ENCODE results near the gene GLO1. TPM values are rescaled to one million over a fixed set of nuclear protein-coding genes. Genes with fewer than 3 reads are reported as not detected.

The GLO1 gene
- total RNA-seq, 1 donor from 2014 or later = 51.6 TPM

GRCh38 chr6:38723783-38724182, 20.8 kb upstream of the GLO1 start:
- DNase-seq = no peak
- no peaks in the 10 kb centered on the region for H3K9me3 Mint-ChIP-seq (ENCODE audit: unreplicated experiment)
- H3K4me3 Mint-ChIP-seq (ENCODE audit: unreplicated experiment) = no peak overlapping the region
- H3K4me1 Mint-ChIP-seq (ENCODE audit: low read depth, unreplicated experiment) = no peaks in the 10 kb centered on the region
- no peaks in the 10 kb centered on the region for H3K27me3 Mint-ChIP-seq (ENCODE audit: unreplicated experiment)
- H3K27ac Mint-ChIP-seq (ENCODE audit: unreplicated experiment) = no peak overlapping the region
- H3K36me3 Mint-ChIP-seq (ENCODE audit: unreplicated experiment) = peaks cover 5% of the 10 kb centered on the region
- no peak for TF ChIP-seq CTCF (IDR thresholded peaks at IDR 0.05; ENCODE audit: partially characterized antibody, unreplicated experiment)

- TF ChIP-seq CTCF (IDR thresholded peaks at IDR 0.05; ENCODE audit: partially characterized antibody, unreplicated experiment) = no peak
- peaks cover 5% of the 10 kb centered on the region for H3K36me3 Mint-ChIP-seq (ENCODE audit: unreplicated experiment)
- no peak overlapping the region for H3K27ac Mint-ChIP-seq (ENCODE audit: unreplicated experiment)
- H3K9me3 Mint-ChIP-seq (ENCODE audit: unreplicated experiment) = no peaks in the 10 kb centered on the region
- H3K4me1 Mint-ChIP-seq (ENCODE audit: low read depth, unreplicated experiment) = no peaks in the 10 kb centered on the region
- no peak for DNase-seq
- no peaks in the 10 kb centered on the region for H3K27me3 Mint-ChIP-seq (ENCODE audit: unreplicated experiment)
- H3K4me3 Mint-ChIP-seq (ENCODE audit: unreplicated experiment) = no peak overlapping the region
Measured at GRCh38 chr6:38722727-38723334, 19.9 kb upstream of the GLO1 start.

GRCh38 chr6:38722038-38722437, 19.1 kb upstream of the GLO1 start:
- no peaks in the 10 kb centered on the region for H3K4me1 Mint-ChIP-seq (ENCODE audit: low read depth, unreplicated experiment)
- no peaks in the 10 kb centered on the region for H3K27me3 Mint-ChIP-seq (ENCODE audit: unreplicated experiment)
- H3K27ac Mint-ChIP-seq (ENCODE audit: unreplicated experiment) = no peak overlapping the region
- H3K36me3 Mint-ChIP-seq (ENCODE audit: unreplicated experiment) = peaks cover 5% of the 10 kb centered on the region
- H3K9me3 Mint-ChIP-seq (ENCODE audit: unreplicated experiment) = no peaks in the 10 kb centered on the region
- no peak overlapping the region for H3K4me3 Mint-ChIP-seq (ENCODE audit: unreplicated experiment)
- TF ChIP-seq CTCF (IDR thresholded peaks at IDR 0.05; ENCODE audit: partially characterized antibody, unreplicated experiment) = no peak
- no peak for DNase-seq

- Mint-ChIP-seq H3K9me3 (ENCODE audit: unreplicated experiment) (no peaks in the 10 kb centered on the region), H3K4me1 (ENCODE audit: low read depth, unreplicated experiment) (no peaks in the 10 kb centered on the region), H3K4me3 (ENCODE audit: unreplicated experiment) (no peak overlapping the region), H3K27me3 (ENCODE audit: unreplicated experiment) (no peaks in the 10 kb centered on the region), H3K27ac (ENCODE audit: unreplicated experiment) (no peak overlapping the region), H3K36me3 (ENCODE audit: unreplicated experiment) (peaks cover 5% of the 10 kb centered on the region)
- no peak for TF ChIP-seq CTCF (IDR thresholded peaks at IDR 0.05; ENCODE audit: partially characterized antibody, unreplicated experiment)
- no peak for DNase-seq
Measured at GRCh38 chr6:38720295-38720694, 17.4 kb upstream of the GLO1 start.

GRCh38 chr6:38719358-38719757, 16.4 kb upstream of the GLO1 start:
- DNase-seq = no peak
- Mint-ChIP-seq H3K27me3 (ENCODE audit: unreplicated experiment) (no peaks in the 10 kb centered on the region), H3K9me3 (ENCODE audit: unreplicated experiment) (no peaks in the 10 kb centered on the region), H3K36me3 (ENCODE audit: unreplicated experiment) (peaks cover 5% of the 10 kb centered on the region), H3K4me3 (ENCODE audit: unreplicated experiment) (no peak overlapping the region), H3K27ac (ENCODE audit: unreplicated experiment) (no peak overlapping the region), H3K4me1 (ENCODE audit: low read depth, unreplicated experiment) (no peaks in the 10 kb centered on the region)
- no peak for TF ChIP-seq CTCF (IDR thresholded peaks at IDR 0.05; ENCODE audit: partially characterized antibody, unreplicated experiment)

Measured in glutamatergic neuron (in vitro differentiated cells).